ENCODE results near the gene SLCO2B1. TPM values are rescaled to one million over a fixed set of nuclear protein-coding genes. Genes with fewer than 3 reads are reported as not detected.

Gene SLCO2B1
- total and polyA plus RNA-seq, 8 donors: 3.3 to 68.2 (median 16.0) TPM

GRCh38 chr11:75196426-75196825 lies 45.5 kb downstream of the SLCO2B1 start:
- H3K27me3 ChIP-seq: no peaks in the 10 kb centered on the region
- H3K36me3 ChIP-seq: no peaks in the 10 kb centered on the region
- no peak for DNase-seq
- TF ChIP-seq EP300 (IDR thresholded peaks at IDR 0.05): no peak
- TF ChIP-seq POLR2AphosphoS5 (IDR thresholded peaks at IDR 0.05): no peak
- no peak for TF ChIP-seq CTCF (IDR thresholded peaks at IDR 0.05)
- no peak for TF ChIP-seq POLR2A (IDR thresholded peaks at IDR 0.05)
- intact Hi-C loops (cut with DNase I; ENCODE audit: low total_unique reads): no loop called here
- H3K4me1 ChIP-seq: peaks cover 0 to 27% (median 17%) of the 10 kb centered on the region in 4 donors
- no peak overlapping the region for H3K27ac ChIP-seq
- 54 to 81% (median 70%) methylated on average over 2 to 8 of the region's 8 CpGs for WGBS, 5 donors
- H3K4me3 ChIP-seq: no peak overlapping the region
- no peaks in the 10 kb centered on the region for H3K9me3 ChIP-seq

GRCh38 chr11:75197512-75198277 lies 46.8 kb downstream of the SLCO2B1 start:
- no peak for DNase-seq
- TF ChIP-seq POLR2AphosphoS5 (IDR thresholded peaks at IDR 0.05) (no peak), EP300 (IDR thresholded peaks at IDR 0.05) (no peak), POLR2A (IDR thresholded peaks at IDR 0.05) (no peak), CTCF (IDR thresholded peaks at IDR 0.05) (no peak)
- no peaks in the 10 kb centered on the region for H3K9me3 ChIP-seq
- peaks cover 0 to 23% (median 14%) of the 10 kb centered on the region in 4 donors for H3K4me1 ChIP-seq
- no peaks in the 10 kb centered on the region for H3K36me3 ChIP-seq
- H3K27ac ChIP-seq: no peak overlapping the region
- no peaks in the 10 kb centered on the region for H3K27me3 ChIP-seq
- WGBS, 5 donors: 82 to 91% (median 87%) methylated on average over 4 of the region's 4 CpGs
- intact Hi-C loops (cut with DNase I; ENCODE audit: low total_unique reads): no loop called here
- no peak overlapping the region for H3K4me3 ChIP-seq

- Histone ChIP-seq H3K4me3 (no peak overlapping the region), H3K27ac (no peak overlapping the region), H3K9me3 (no peaks in the 10 kb centered on the region), H3K27me3 (no peaks in the 10 kb centered on the region), H3K36me3 (no peaks in the 10 kb centered on the region), H3K4me1 (peaks cover 0 to 23% (median 14%) of the 10 kb centered on the region in 4 donors)
- DNase-seq: no peak
- no peak for TF ChIP-seq EP300 (IDR thresholded peaks at IDR 0.05)
- no peak for TF ChIP-seq POLR2A (IDR thresholded peaks at IDR 0.05)
- TF ChIP-seq CTCF (IDR thresholded peaks at IDR 0.05): no peak
- no peak for TF ChIP-seq POLR2AphosphoS5 (IDR thresholded peaks at IDR 0.05)
- 82 to 89% (median 85%) methylated on average over 7 of the region's 7 CpGs for WGBS, 5 donors
- intact Hi-C loops (cut with DNase I; ENCODE audit: low total_unique reads): no loop called here
Measured at GRCh38 chr11:75198278-75198973, 47.5 kb downstream of the SLCO2B1 start.

GRCh38 chr11:75199412-75199955 lies 48.6 kb downstream of the SLCO2B1 start:
- 72 to 86% (median 84%) methylated on average over 2 to 5 of the region's 5 CpGs for WGBS, 5 donors
- no peak for TF ChIP-seq POLR2AphosphoS5 (IDR thresholded peaks at IDR 0.05)
- no peak for TF ChIP-seq CTCF (IDR thresholded peaks at IDR 0.05)
- TF ChIP-seq POLR2A (IDR thresholded peaks at IDR 0.05): no peak
- no peak for TF ChIP-seq EP300 (IDR thresholded peaks at IDR 0.05)
- Histone ChIP-seq H3K9me3 (no peaks in the 10 kb centered on the region), H3K36me3 (no peaks in the 10 kb centered on the region), H3K27ac (no peak overlapping the region), H3K4me3 (no peak overlapping the region), H3K27me3 (no peaks in the 10 kb centered on the region), H3K4me1 (peaks cover 0 to 15% (median 10%) of the 10 kb centered on the region in 4 donors)
- intact Hi-C loops (cut with DNase I; ENCODE audit: low total_unique reads): no loop called here
- DNase-seq: no peak
